Ishikawa (cell line): Measurements from ENCODE around the gene REC114.

ENCODE experiments used
- CREB1 ChIP-seq: IDR thresholded peaks from 2 replicates; pipeline ENCODE4 v1.6.1; 2012; ENCODE audit warnings: low read depth
- EGR1 ChIP-seq: IDR thresholded peaks from 2 replicates; pipeline ENCODE4 v1.6.1; 2012
- EP300 ChIP-seq: IDR thresholded peaks from 2 replicates; pipeline ENCODE4 v1.6.1; 2012; ENCODE audit warnings: borderline replicate concordance
- MAX ChIP-seq: IDR thresholded peaks from 2 replicates; pipeline ENCODE4 v1.6.1; 2012
- RAD21 ChIP-seq: IDR thresholded peaks from 2 replicates; pipeline ENCODE4 v1.6.1; 2012; ENCODE audit warnings: low read depth
- REST ChIP-seq: IDR thresholded peaks from 2 replicates; pipeline ENCODE4 v1.6.1; 2012; ENCODE audit warnings: low read depth, mild to moderate bottlenecking
- TAF1 ChIP-seq: IDR thresholded peaks from 2 replicates; pipeline ENCODE4 v1.6.1; 2012; ENCODE audit warnings: low read depth, mild to moderate bottlenecking
- TCF12 ChIP-seq: IDR thresholded peaks from 2 replicates; pipeline ENCODE4 v1.6.1; 2012; ENCODE audit warnings: low read depth
- TEAD4 ChIP-seq: IDR thresholded peaks from 2 replicates; pipeline ENCODE4 v1.6.1; 2012
- ZBTB7A ChIP-seq: IDR thresholded peaks from 2 replicates; pipeline ENCODE4 v1.6.1; 2012; ENCODE audit warnings: low read depth

GRCh38 chr15:73541479-73541878 is 98.5 kb downstream of the REC114 start:
- TF ChIP-seq TAF1 = no peak
- no peak for TF ChIP-seq ZBTB7A
- no peak for TF ChIP-seq REST
- no peak for TF ChIP-seq RAD21
- no peak for TF ChIP-seq MAX
- TF ChIP-seq EP300 = no peak
- TF ChIP-seq EGR1 = no peak
- TF ChIP-seq CREB1 = no peak
- TF ChIP-seq TCF12 = no peak
- no peak for TF ChIP-seq TEAD4
